Mesendoderm (in vitro differentiated cells): ENCODE results near the gene GPRC5B.

Source experiments
- DNase-seq: peaks from one replicate; pipeline ENCODE4 v3.0.0; 2013
- H2AK5ac ChIP-seq: 2 replicates; pipeline ENCODE4 v1.6.1; 2013; ENCODE audit warnings: low read length, inconsistent platforms
- H2BK120ac ChIP-seq: 2 replicates; pipeline ENCODE4 v1.6.1; 2013; ENCODE audit warnings: low read depth, mild to moderate bottlenecking, low read length, moderate library complexity, mixed read lengths
- H2BK15ac ChIP-seq: replicated peaks from 2 replicates; pipeline ENCODE4 v1.6.1; 2013; ENCODE audit warnings: low read depth, mild to moderate bottlenecking, moderate library complexity
- H2BK5ac ChIP-seq: 2 replicates; pipeline ENCODE4 v1.6.1; 2013; ENCODE audit warnings: low read length, inconsistent platforms
- H3K18ac ChIP-seq: 2 replicates; pipeline ENCODE4 v1.6.1; 2013; ENCODE audit warnings: mild to moderate bottlenecking, low read length, mixed read lengths
- H3K23ac ChIP-seq: one replicate; pipeline ENCODE4 v1.6.1; 2013; ENCODE audit warnings: low read length
- H3K27ac ChIP-seq: 2 replicates; pipeline ENCODE4 v1.5.1; 2013; ENCODE audit warnings: low read depth, mild to moderate bottlenecking, inconsistent platforms, low read length, moderate library complexity
- H3K27me3 ChIP-seq: 2 replicates; pipeline ENCODE4 v1.6.1; 2013; ENCODE audit warnings: low read length, control low read depth, mild to moderate bottlenecking, inconsistent platforms; ENCODE audit not compliant: insufficient read depth, poor library complexity
- H3K36me3 ChIP-seq: 2 replicates; pipeline ENCODE4 v1.6.1; 2013; ENCODE audit warnings: low read length, inconsistent platforms; ENCODE audit not compliant: control insufficient read depth, insufficient read depth
- H3K4ac ChIP-seq: one replicate; pipeline ENCODE4 v1.6.1; 2013; ENCODE audit warnings: low read depth, mild to moderate bottlenecking, low read length, moderate library complexity
- H3K4me1 ChIP-seq: 2 replicates; pipeline ENCODE4 v1.6.1; 2013; ENCODE audit warnings: low read depth, low read length, inconsistent platforms; ENCODE audit not compliant: control insufficient read depth
- H3K4me2 ChIP-seq: 2 replicates; pipeline ENCODE4 v1.6.1; 2013; ENCODE audit warnings: low read length
- H3K4me3 ChIP-seq: 2 replicates; pipeline ENCODE4 v1.5.1; 2013; ENCODE audit warnings: mild to moderate bottlenecking, low read length
- H3K56ac ChIP-seq: one replicate; pipeline ENCODE4 v1.6.1; 2013; ENCODE audit warnings: low read length
- H3K79me1 ChIP-seq: 2 replicates; pipeline ENCODE4 v1.6.1; 2013; ENCODE audit warnings: low read length, inconsistent platforms
- H3K79me2 ChIP-seq: 2 replicates; pipeline ENCODE4 v1.6.1; 2013; ENCODE audit warnings: mild to moderate bottlenecking, low read length; ENCODE audit not compliant: control insufficient read depth, insufficient read depth
- H3K9ac ChIP-seq: 2 replicates; pipeline ENCODE4 v1.6.1; 2013; ENCODE audit warnings: low read length, inconsistent platforms
- H4K5ac ChIP-seq: one replicate; pipeline ENCODE4 v1.6.1; 2013; ENCODE audit warnings: low read length
- H4K8ac ChIP-seq: one replicate; pipeline ENCODE4 v1.6.1; 2013; ENCODE audit warnings: low read depth, mild to moderate bottlenecking, control low read depth, low read length, moderate library complexity
- WGBS: extraction: QIAGEN DNeasy Blood & Tissue Kit; methylation state at CpG from one replicate; pipeline ENCODE4 v1.1.7; 2013; ENCODE audit warnings: low lambda C conversion rate, missing lambda C conversion rate; ENCODE audit not compliant: insufficient coverage; ENCODE audit errors: extremely low coverage; 5-methylcytosine and 5-hydroxymethylcytosine counted together

The GPRC5B gene

GRCh38 chr16:19881028-19881427 is 3.6 kb downstream of the GPRC5B start:
- no CpG with 5 or more reads among the region's 7 CpGs for WGBS
- Histone ChIP-seq H4K8ac (no peak overlapping the region), H2BK120ac (no peak overlapping the region), H3K4me2 (no peak overlapping the region), H3K56ac (no peak overlapping the region), H3K23ac (no peak overlapping the region), H4K5ac (no peak overlapping the region), H2BK15ac (no peak overlapping the region), H3K79me1 (peaks cover 17% of the 10 kb centered on the region), H3K27ac (no peak overlapping the region), H2BK5ac (no peak overlapping the region), H2AK5ac (no peak overlapping the region), H3K9ac (no peak overlapping the region), H3K27me3 (no peaks in the 10 kb centered on the region), H3K18ac (no peak overlapping the region), H3K4me3 (no peak overlapping the region), H3K4ac (no peak overlapping the region), H3K79me2 (peaks cover 36% of the 10 kb centered on the region), H3K4me1 (peaks cover 10% of the 10 kb centered on the region), H3K36me3 (no peaks in the 10 kb centered on the region)
- DNase-seq: no peak

- Histone ChIP-seq H3K4ac (no peak overlapping the region), H3K23ac (no peak overlapping the region), H2BK5ac (no peak overlapping the region), H3K27me3 (no peaks in the 10 kb centered on the region), H3K4me1 (peaks cover 11% of the 10 kb centered on the region), H3K4me2 (no peak overlapping the region), H3K18ac (no peak overlapping the region), H2BK15ac (no peak overlapping the region), H3K9ac (no peak overlapping the region), H2AK5ac (no peak overlapping the region), H3K79me2 (peaks cover 46% of the 10 kb centered on the region), H3K79me1 (peaks cover 21% of the 10 kb centered on the region), H3K27ac (no peak overlapping the region), H2BK120ac (no peak overlapping the region), H4K5ac (no peak overlapping the region), H3K36me3 (no peaks in the 10 kb centered on the region), H3K56ac (no peak overlapping the region), H4K8ac (no peak overlapping the region), H3K4me3 (no peak overlapping the region)
- DNase-seq: peak; percentile 75
- no CpG with 5 or more reads among the region's 13 CpGs for WGBS
These were observed 5.3 kb downstream of the GPRC5B start for GRCh38 chr16:19879241-19879792.

- peaks cover 11% of the 10 kb centered on the region for H3K4me1 ChIP-seq
- no peak overlapping the region for H3K4ac ChIP-seq
- DNase-seq: no peak
- no peak overlapping the region for H4K8ac ChIP-seq
- WGBS: no CpG with 5 or more reads among the region's 11 CpGs
- H3K18ac ChIP-seq: no peak overlapping the region
- H3K79me2 ChIP-seq: peaks cover 47% of the 10 kb centered on the region
- no peak overlapping the region for H2BK15ac ChIP-seq
- H3K4me2 ChIP-seq: no peak overlapping the region
- no peak overlapping the region for H2BK120ac ChIP-seq
- H3K79me1 ChIP-seq: peaks cover 21% of the 10 kb centered on the region
- H3K9ac ChIP-seq: no peak overlapping the region
- no peak overlapping the region for H3K56ac ChIP-seq
- no peak overlapping the region for H3K4me3 ChIP-seq
- no peak overlapping the region for H2BK5ac ChIP-seq
- H3K36me3 ChIP-seq: no peaks in the 10 kb centered on the region
- H2AK5ac ChIP-seq: no peak overlapping the region
- no peak overlapping the region for H3K23ac ChIP-seq
- H3K27ac ChIP-seq: no peak overlapping the region
- H3K27me3 ChIP-seq: no peaks in the 10 kb centered on the region
- H4K5ac ChIP-seq: no peak overlapping the region
These were observed 5.9 kb downstream of the GPRC5B start for GRCh38 chr16:19878757-19879156.

- Histone ChIP-seq H3K9ac (no peak overlapping the region), H2BK5ac (no peak overlapping the region), H3K27ac (no peak overlapping the region), H3K4me2 (no peak overlapping the region), H3K79me1 (peaks cover 22% of the 10 kb centered on the region), H3K18ac (no peak overlapping the region), H2AK5ac (no peak overlapping the region), H3K36me3 (no peaks in the 10 kb centered on the region), H3K79me2 (peaks cover 50% of the 10 kb centered on the region), H3K23ac (no peak overlapping the region), H2BK120ac (no peak overlapping the region), H3K27me3 (no peaks in the 10 kb centered on the region), H3K4me1 (peaks cover 7% of the 10 kb centered on the region), H3K4ac (no peak overlapping the region), H3K4me3 (no peak overlapping the region), H2BK15ac (no peak overlapping the region), H4K8ac (no peak overlapping the region), H4K5ac (no peak overlapping the region), H3K56ac (no peak overlapping the region)
- no CpG with 5 or more reads among the region's 10 CpGs for WGBS
- DNase-seq: peak; percentile 53
These were observed 8.1 kb downstream of the GPRC5B start for GRCh38 chr16:19876501-19877059.

- H2AK5ac ChIP-seq: no peak overlapping the region
- no peak overlapping the region for H3K9ac ChIP-seq
- no peaks in the 10 kb centered on the region for H3K27me3 ChIP-seq
- no peak overlapping the region for H4K8ac ChIP-seq
- DNase-seq: no peak
- H3K27ac ChIP-seq: no peak overlapping the region
- peaks cover 20% of the 10 kb centered on the region for H3K79me1 ChIP-seq
- H3K4me3 ChIP-seq: no peak overlapping the region
- H3K79me2 ChIP-seq: peaks cover 46% of the 10 kb centered on the region
- no peak overlapping the region for H2BK5ac ChIP-seq
- no peak overlapping the region for H3K23ac ChIP-seq
- H2BK15ac ChIP-seq: no peak overlapping the region
- peaks cover 7% of the 10 kb centered on the region for H3K4me1 ChIP-seq
- no peaks in the 10 kb centered on the region for H3K36me3 ChIP-seq
- no peak overlapping the region for H4K5ac ChIP-seq
- H3K4me2 ChIP-seq: no peak overlapping the region
- no peak overlapping the region for H2BK120ac ChIP-seq
- no CpG with 5 or more reads among the region's 6 CpGs for WGBS
- no peak overlapping the region for H3K56ac ChIP-seq
- H3K18ac ChIP-seq: no peak overlapping the region
- H3K4ac ChIP-seq: no peak overlapping the region
These were observed 8.7 kb downstream of the GPRC5B start for GRCh38 chr16:19875900-19876299.
